Renal pelvis (tissue), 4 donors: ENCODE results near the gene INSM1. TPM values are rescaled to one million over a fixed set of nuclear protein-coding genes. Genes with fewer than 3 reads are reported as not detected.

ENCODE experiments used
- DNase-seq: peaks from one replicate; pipeline ENCODE4 v3.0.0-alpha.2; 2013
- polyA plus RNA-seq, 3 donors: library from polyadenylated mRNA; unstranded; fragments of 120-200 nt; gene quantifications; one replicate each; pipeline ENCODE4 v1.2.1, GENCODE V29; 2013; ENCODE audit not compliant: insufficient read length in 3 of 3

INSM1 gene
- polyA plus RNA-seq, 3 donors: not detected

GRCh38 chr20:20359628-20360027 is 8.3 kb upstream of the INSM1 start:
- DNase-seq: no peak

GRCh38 chr20:20360464-20360863 is 7.4 kb upstream of the INSM1 start:
- DNase-seq: peak; percentile 58

- DNase-seq: no peak
These were observed 5.0 kb upstream of the INSM1 start for GRCh38 chr20:20362774-20363433.

- no peak for DNase-seq
These were observed 4.5 kb upstream of the INSM1 start for GRCh38 chr20:20363434-20363798.

GRCh38 chr20:20363799-20364592 is 3.9 kb upstream of the INSM1 start:
- no peak for DNase-seq

- no peak for DNase-seq
These were observed 3.1 kb upstream of the INSM1 start for GRCh38 chr20:20364593-20365479.

GRCh38 chr20:20365480-20366161 is 2.3 kb upstream of the INSM1 start:
- no peak for DNase-seq

GRCh38 chr20:20366551-20366875 is 1.4 kb upstream of the INSM1 start:
- DNase-seq: no peak

- DNase-seq: no peak
These were observed 879 bp upstream of the INSM1 start for GRCh38 chr20:20366876-20367574.

GRCh38 chr20:20368418-20369249 is 730 bp downstream of the INSM1 start:
- DNase-seq: no peak

GRCh38 chr20:20369250-20370093 is 1.6 kb downstream of the INSM1 start:
- no peak for DNase-seq

GRCh38 chr20:20370094-20370575 is 2.2 kb downstream of the INSM1 start:
- DNase-seq: no peak

GRCh38 chr20:20371083-20371482 is 3.2 kb downstream of the INSM1 start:
- DNase-seq: no peak

- DNase-seq: no peak
These were observed 3.8 kb downstream of the INSM1 start for GRCh38 chr20:20371681-20372080.

GRCh38 chr20:20373091-20373571 is 5.2 kb downstream of the INSM1 start:
- no peak for DNase-seq

GRCh38 chr20:20375862-20376261 is 8.0 kb downstream of the INSM1 start:
- no peak for DNase-seq

GRCh38 chr20:20386192-20386591 is 18.3 kb downstream of the INSM1 start:
- no peak for DNase-seq

- DNase-seq: no peak
These were observed 22.5 kb downstream of the INSM1 start for GRCh38 chr20:20390393-20390792.

GRCh38 chr20:20391115-20391514 is 23.2 kb downstream of the INSM1 start:
- no peak for DNase-seq
